ENCODE results near the gene BUB1. TPM values are rescaled to one million over a fixed set of nuclear protein-coding genes. Genes with fewer than 3 reads are reported as not detected.

BUB1 gene
- total RNA-seq, 2 experiments from 2014 or later, result 89.3 to 91.9 TPM

Other genes starting within 250 kb of the BUB1 start
- 1 to 10 TPM in 1 of 2 experiments, under 1 TPM in 1; 0.88 to 1.1 TPM for gene LIMS4, start 205.2 kb downstream of the BUB1 start, total RNA-seq
- gene RGPD6, start 100.8 kb downstream of the BUB1 start, total RNA-seq, result 10 to 100 TPM in 1 of 2 experiments, 1 to 10 TPM in 1; 6.3 to 15.5 TPM
- gene ACOXL, start 54.5 kb upstream of the BUB1 start, total RNA-seq, result not detected

Data from activated naive CD8-positive, alpha-beta T cell treated with anti-CD3 and anti-CD28 coated beads, Interleukin-2, amount 10 ng/mL, durations not matched to agents 7 days and 5 days (primary cell).